Spleen (tissue), 11 donors: ENCODE results near the gene YARS1. TPM values are rescaled to one million over a fixed set of nuclear protein-coding genes. Genes with fewer than 3 reads are reported as not detected.

Experiments used
- DNase-seq: peaks from one replicate; pipeline ENCODE4 v3.0.0-alpha.2; 2020
- H3K27ac ChIP-seq, 8 donors: fragments of 200-600 bp; sonication (generic) in 7 of 8; 1 replicate in 4 of 8; 2 replicates in 4 of 8; pipeline versions ENCODE4 v1.5.0 to v1.8.0; 2016 to 2021; ENCODE audit warnings: inconsistent platforms in 4 of 8, mild to moderate bottlenecking in 4 of 8, moderate library complexity in 1 of 8
- H3K27me3 ChIP-seq, 7 donors: fragments of 200-600 bp; sonication (generic) in 6 of 7; replicated peaks in 1 of 7; 1 replicate in 4 of 7; 2 replicates in 3 of 7; pipeline versions ENCODE4 v1.5.0 to v1.8.0; 2016 to 2021; ENCODE audit warnings: inconsistent platforms in 3 of 7, mild to moderate bottlenecking in 1 of 7
- H3K36me3 ChIP-seq, 6 donors: fragments of 200-600 bp; sonication (generic) in 5 of 6; 1 replicate in 4 of 6; 2 replicates in 2 of 6; pipeline versions ENCODE4 v1.5.0 to v1.8.0; 2016 to 2021; ENCODE audit warnings: inconsistent platforms in 2 of 6
- H3K4me1 ChIP-seq, 6 donors: fragments of 200-600 bp; sonication (generic) in 5 of 6; 1 replicate in 3 of 6; 2 replicates in 3 of 6; pipeline versions ENCODE4 v1.5.0 to v1.8.0; 2016 to 2021; ENCODE audit warnings: inconsistent platforms in 3 of 6
- H3K4me3 ChIP-seq, 8 donors: fragments of 200-600 bp; sonication (generic) in 7 of 8; 1 replicate in 4 of 8; 2 replicates in 4 of 8; pipeline versions ENCODE4 v1.5.0 to v1.8.0; 2016 to 2021; ENCODE audit warnings: inconsistent platforms in 4 of 8, mild to moderate bottlenecking in 4 of 8, moderate library complexity in 2 of 8
- H3K9me3 ChIP-seq, 8 donors: fragments of 200-600 bp; sonication (generic) in 7 of 8; 1 replicate in 4 of 8; 2 replicates in 4 of 8; pipeline versions ENCODE4 v1.5.0 to v1.8.0; 2016 to 2021; ENCODE audit warnings: inconsistent platforms in 4 of 8
- CTCF ChIP-seq, 11 experiments: fragments of 200-600 bp in 7 of 11; fragments of 450-650 bp in 4 of 11; sonication (generic) in 4 of 11; IDR thresholded peaks in 8 of 11; conservative IDR thresholded peaks in 3 of 11; 1 replicate in 7 of 11; 2 replicates in 4 of 11; pipeline versions ENCODE4 v1.4.0 to v1.8.0; 2016 to 2021; ENCODE audit warnings: antibody characterized with exemption in 11 of 11, inconsistent platforms in 4 of 11, mild to moderate bottlenecking in 1 of 11
- POLR2A ChIP-seq, 3 donors: fragments of 450-650 bp; IDR thresholded peaks; one replicate each; pipeline ENCODE4 v1.5.1; 2017; ENCODE audit warnings: antibody characterized with exemption in 3 of 3, mild to moderate bottlenecking in 1 of 3
- POLR2AphosphoS5 ChIP-seq, 3 donors: sonication (generic); formaldehyde crosslinking; IDR thresholded peaks; one replicate each; pipeline ENCODE4 v1.5.1; 2017; ENCODE audit warnings: antibody characterized with exemption in 3 of 3
- WGBS, 5 donors: extraction: QIAGEN DNeasy Blood & Tissue Kit in 3 of 5; methylation state at CpG; one replicate each; pipeline versions ENCODE4 v1.1.5 to v1.1.7; 2013 to 2018; 5-methylcytosine and 5-hydroxymethylcytosine counted together
- intact Hi-C: fragments of 100-400 bp; cut with DNase I; formaldehyde crosslinking; loops from one replicate; pipeline ENCODE4 v1.15.0; 2023; ENCODE audit warnings: low total_unique reads
- polyA plus RNA-seq, 3 donors: library from polyadenylated mRNA; stranded (reverse); fragments of 200-250 nt; gene quantifications; one replicate each; pipeline ENCODE4 v1.2.1, GENCODE V29; 2013
- total RNA-seq, 7 donors: library from RNA; depleted of rRNA in 3 of 7; stranded (reverse); fragments of >200 nt in 3 of 7; fragmentation: NEBNext Ultra II Directional in 4 of 7; extraction: Animal tissue kit (Norgen Biotek cat#: 25700) in 4 of 7; gene quantifications; one replicate each; pipeline versions ENCODE4 v1.1.0 to v1.2.1, GENCODE V29; 2016 to 2021
- donor health status: healthy with polysubstance abuse.
- donor health status: DM: no; HTN: no; CAD: no; lungs with moderate emphysema.
- donor health status: DM: no; HTN: no; CAD: no.
- donor health status: Bipolar disorder and iron deficiency.
- donor health status: healthy.
- donor health status: DM: no; HTN: no; CAD: no.
- donor health status: DM: yes; HTN: yes; CAD: no.

Gene YARS1
- total and polyA plus RNA-seq, 10 donors: 25.7 to 112 (median 52.1) TPM

GRCh38 chr1:32813941-32814739, 3.0 kb downstream of the YARS1 start:
- TF ChIP-seq POLR2AphosphoS5 (IDR thresholded peaks at IDR 0.05) (no peak), CTCF (IDR thresholded peaks at IDR 0.05 in 8 of 11, conservative IDR thresholded peaks at IDR 0.05 in 3 of 11) (no peak), POLR2A (IDR thresholded peaks at IDR 0.05) (no peak)
- Histone ChIP-seq H3K9me3 (no peaks in the 10 kb centered on the region), H3K4me3 (no peak overlapping the region), H3K27me3 (no peaks in the 10 kb centered on the region), H3K4me1 (peaks cover 24 to 73% (median 45%) of the 10 kb centered on the region in 6 donors), H3K27ac (no peak overlapping the region), H3K36me3 (peaks cover 0 to 36% (median 17%) of the 10 kb centered on the region in 6 donors)
- no peak for DNase-seq
- 82 to 94% (median 88%) methylated on average over 11 of the region's 11 CpGs for WGBS, 5 donors
- intact Hi-C loops: no loop called here

GRCh38 chr1:32811917-32812316, 5.2 kb downstream of the YARS1 start:
- H3K27me3 ChIP-seq: no peaks in the 10 kb centered on the region
- intact Hi-C loops: no loop called here
- peaks cover 0 to 58% (median 34%) of the 10 kb centered on the region in 6 donors for H3K36me3 ChIP-seq
- H3K27ac ChIP-seq: no peak overlapping the region
- peaks cover 20 to 61% (median 33%) of the 10 kb centered on the region in 6 donors for H3K4me1 ChIP-seq
- TF ChIP-seq POLR2AphosphoS5 (IDR thresholded peaks at IDR 0.05): no peak
- TF ChIP-seq CTCF (IDR thresholded peaks at IDR 0.05 in 8 of 11, conservative IDR thresholded peaks at IDR 0.05 in 3 of 11): no peak
- no peak for TF ChIP-seq POLR2A (IDR thresholded peaks at IDR 0.05)
- no peak overlapping the region for H3K4me3 ChIP-seq
- DNase-seq: no peak
- no peaks in the 10 kb centered on the region for H3K9me3 ChIP-seq
- WGBS, 5 donors: 87 to 91% (median 89%) methylated on average over 3 of the region's 3 CpGs

GRCh38 chr1:32811265-32811664, 5.9 kb downstream of the YARS1 start:
- DNase-seq: no peak
- WGBS, 5 donors: 92 to 99% (median 94%) methylated on average over 9 of the region's 9 CpGs
- Histone ChIP-seq H3K27ac (no peak overlapping the region), H3K27me3 (no peaks in the 10 kb centered on the region), H3K4me3 (no peak overlapping the region), H3K36me3 (peaks cover 0 to 64% (median 37%) of the 10 kb centered on the region in 6 donors), H3K4me1 (peaks cover 18 to 54% (median 29%) of the 10 kb centered on the region in 6 donors), H3K9me3 (no peaks in the 10 kb centered on the region)
- TF ChIP-seq CTCF (IDR thresholded peaks at IDR 0.05 in 8 of 11, conservative IDR thresholded peaks at IDR 0.05 in 3 of 11): no peak
- no peak for TF ChIP-seq POLR2AphosphoS5 (IDR thresholded peaks at IDR 0.05)
- no peak for TF ChIP-seq POLR2A (IDR thresholded peaks at IDR 0.05)
- intact Hi-C loops: no loop called here

GRCh38 chr1:32810358-32810757, 6.8 kb downstream of the YARS1 start:
- no peak overlapping the region for H3K4me3 ChIP-seq
- H3K27me3 ChIP-seq: no peaks in the 10 kb centered on the region
- peaks cover 8 to 45% (median 20%) of the 10 kb centered on the region in 6 donors for H3K4me1 ChIP-seq
- TF ChIP-seq CTCF (IDR thresholded peaks at IDR 0.05 in 8 of 11, conservative IDR thresholded peaks at IDR 0.05 in 3 of 11): no peak
- TF ChIP-seq POLR2A (IDR thresholded peaks at IDR 0.05): no peak
- no peak for TF ChIP-seq POLR2AphosphoS5 (IDR thresholded peaks at IDR 0.05)
- 91 to 97% (median 95%) methylated on average over 5 of the region's 5 CpGs for WGBS, 5 donors
- intact Hi-C loops: no loop called here
- DNase-seq: no peak
- no peaks in the 10 kb centered on the region for H3K9me3 ChIP-seq
- no peak overlapping the region for H3K27ac ChIP-seq
- H3K36me3 ChIP-seq: peaks cover 0 to 74% (median 44%) of the 10 kb centered on the region in 6 donors
